HG03571 (cell line): Measurements from ENCODE around the gene SERPINA12.
A peak's percentile ranks its signal among the peaks of the same experiment; 100 is the strongest.
"Not testable (repeated sequence)": the region's sequence is repeated elsewhere in the genome, so short reads cannot be mapped to it uniquely, and the experiment has no call there.

Experiments used
- ATAC-seq: cut with Tn5 transposase; IDR thresholded peaks from one replicate; pipeline ENCODE4 v1.9.1; 2021; ENCODE audit not compliant: unreplicated experiment

The SERPINA12 gene

GRCh38 chr14:94494085-94494484 is 15.2 kb downstream of the SERPINA12 start:
- no peak for ATAC-seq

- ATAC-seq, result no peak
Observed at GRCh38 chr14:94491511-94491910, 17.8 kb downstream of the SERPINA12 start.

GRCh38 chr14:94489336-94489735 is 19.9 kb downstream of the SERPINA12 start:
- no peak for ATAC-seq

GRCh38 chr14:94486883-94487282 is 22.4 kb downstream of the SERPINA12 start:
- no peak for ATAC-seq

GRCh38 chr14:94485944-94486841 is 23.1 kb downstream of the SERPINA12 start:
- ATAC-seq, result peak; percentile 43

- ATAC-seq, result no peak
Observed at GRCh38 chr14:94484481-94484880, 24.8 kb downstream of the SERPINA12 start.

GRCh38 chr14:94483729-94484275 is 25.5 kb downstream of the SERPINA12 start:
- no peak for ATAC-seq

GRCh38 chr14:94483071-94483451 is 26.2 kb downstream of the SERPINA12 start:
- peak; percentile 51 for ATAC-seq

GRCh38 chr14:94482132-94483070 is 26.9 kb downstream of the SERPINA12 start:
- not testable (repeated sequence) for ATAC-seq

GRCh38 chr14:94481468-94482131 is 27.7 kb downstream of the SERPINA12 start:
- no peak for ATAC-seq

GRCh38 chr14:94480809-94481208 is 28.5 kb downstream of the SERPINA12 start:
- ATAC-seq, result no peak

GRCh38 chr14:94478420-94478819 is 30.8 kb downstream of the SERPINA12 start:
- no peak for ATAC-seq

- ATAC-seq, result no peak
Observed at GRCh38 chr14:94476023-94476422, 33.2 kb downstream of the SERPINA12 start, which contains the start of gene SERPINA9. TSS of gene SERPINA9 (minus strand) at chr14:94476197. CDS start at chr14:94469840, 6,357 bp downstream.

GRCh38 chr14:94474581-94475031 is 34.7 kb downstream of the SERPINA12 start:
- no peak for ATAC-seq

GRCh38 chr14:94473666-94474410 is 35.4 kb downstream of the SERPINA12 start:
- no peak for ATAC-seq

GRCh38 chr14:94472842-94473241 is 36.4 kb downstream of the SERPINA12 start:
- ATAC-seq, result no peak

- ATAC-seq, result no peak
Observed at GRCh38 chr14:94471045-94471444, 38.2 kb downstream of the SERPINA12 start.

GRCh38 chr14:94470311-94470710 is 39.0 kb downstream of the SERPINA12 start:
- ATAC-seq, result no peak

- ATAC-seq, result no peak
Observed at GRCh38 chr14:94469261-94469660, 40.0 kb downstream of the SERPINA12 start.
